SK-N-SH (cell line): Measurements from ENCODE around the gene MBD4. TPM values are rescaled to one million over a fixed set of nuclear protein-coding genes. Genes with fewer than 3 reads are reported as not detected.

Experiments
- CTCF ChIA-PET: fragments of 300-600, 350-600 bp; formaldehyde crosslinking; extraction: SDS; loops from one replicate; lab custom pipeline; 2021; lab: Yijun Ruan, JAX
- POLR2A ChIA-PET: fragments of 350-600 bp; sonication (Branson Sonifier 250); formaldehyde crosslinking; extraction: SDS; loops from one replicate; lab custom pipeline; 2020; ENCODE audit warnings: antibody characterized with exemption, inconsistent platforms; lab: Yijun Ruan, JAX
- DNase-seq: peaks from one replicate; pipeline ENCODE4 v3.0.0; 2012
- H2AFZ ChIP-seq: fragments of 200-600 bp; sonication (generic); 2 replicates; pipeline ENCODE4 v1.8.1; 2016; ENCODE audit warnings: antibody characterized with exemption, mild to moderate bottlenecking, low read depth
- H3F3A ChIP-seq: fragments of 200-600 bp; sonication (generic); replicated peaks from 2 replicates; pipeline ENCODE3; 2016; ENCODE audit warnings: antibody characterized with exemption, mild to moderate bottlenecking; ENCODE audit not compliant: insufficient read depth
- H3K27ac ChIP-seq, 2 experiments: fragments of 200-500 bp in 1 of 2; fragments of 200-600 bp in 1 of 2; sonication (Bioruptor generic) in 1 of 2; sonication (generic), shearing (Covaris generic) in 1 of 2; 2 replicates each; pipeline versions ENCODE4 v1.5.1 to v1.6.1; 2014 to 2016; ENCODE audit warnings: low read depth in 2 of 2, inconsistent platforms in 1 of 2, low read length in 1 of 2, mild to moderate bottlenecking in 1 of 2, mixed read lengths in 1 of 2
- H3K27me3 ChIP-seq: fragments of 200-600 bp; sonication (generic), shearing (Covaris generic); 2 replicates; pipeline ENCODE4 v1.6.1; 2016; ENCODE audit warnings: mixed run types; ENCODE audit not compliant: insufficient read depth
- H3K36me3 ChIP-seq, 2 experiments: fragments of 200-500 bp in 1 of 2; fragments of 200-600 bp in 1 of 2; sonication (Bioruptor generic) in 1 of 2; sonication (generic) in 1 of 2; replicated peaks in 1 of 2; 2 replicates each; pipeline versions ENCODE3 to v1.5.1; 2014 to 2016; ENCODE audit warnings: low read length in 1 of 2, mild to moderate bottlenecking in 1 of 2; ENCODE audit not compliant: insufficient read depth in 2 of 2, control insufficient read depth in 1 of 2
- H3K4me1 ChIP-seq, 2 experiments: fragments of 200-500 bp in 1 of 2; fragments of 200-600 bp in 1 of 2; sonication (Bioruptor generic) in 1 of 2; sonication (generic), shearing (Covaris generic) in 1 of 2; 2 replicates each; pipeline versions ENCODE4 v1.5.1 to v1.6.1; 2014 to 2016; ENCODE audit warnings: low read depth in 1 of 2, low read length in 1 of 2, mixed run types in 1 of 2; ENCODE audit not compliant: insufficient read depth in 2 of 2, control insufficient read depth in 1 of 2
- H3K4me2 ChIP-seq: fragments of 200-600 bp; sonication (generic), shearing (Covaris generic); 2 replicates; pipeline ENCODE4 v1.6.1; 2017; ENCODE audit warnings: mixed run types
- H3K4me3 ChIP-seq, 2 experiments: fragments of 200-500 bp in 1 of 2; fragments of 200-600 bp in 1 of 2; sonication (Bioruptor generic) in 1 of 2; sonication (generic), shearing (Covaris generic) in 1 of 2; 2 replicates each; pipeline versions ENCODE4 v1.5.1 to v1.8.1; 2014 to 2016; ENCODE audit warnings: low read depth in 2 of 2, inconsistent platforms in 1 of 2, low read length in 1 of 2, mild to moderate bottlenecking in 1 of 2, mixed read lengths in 1 of 2, moderate library complexity in 1 of 2
- H3K79me2 ChIP-seq: fragments of 200-600 bp; sonication (generic); 2 replicates; pipeline ENCODE4 v1.8.1; 2017; ENCODE audit warnings: mild to moderate bottlenecking; ENCODE audit not compliant: insufficient read depth
- H3K9ac ChIP-seq: fragments of 200-600 bp; sonication (generic); 2 replicates; pipeline ENCODE4 v1.6.1; 2017; ENCODE audit warnings: mixed run types
- H3K9me2 ChIP-seq: fragments of 200-600 bp; sonication (generic); 2 replicates; pipeline ENCODE4 v1.6.1; 2017; ENCODE audit warnings: mixed run types
- H3K9me3 ChIP-seq: fragments of 200-600 bp; sonication (generic); 2 replicates; pipeline ENCODE4 v1.6.1; 2017; ENCODE audit warnings: mixed run types, mild to moderate bottlenecking, moderate library complexity
- H4K20me1 ChIP-seq: fragments of 200-600 bp; sonication (generic); 2 replicates; pipeline ENCODE4 v1.6.1; 2017; ENCODE audit warnings: mild to moderate bottlenecking, mixed run types; ENCODE audit not compliant: insufficient read depth
- CHD2 ChIP-seq: fragments of 150-350 bp; IDR thresholded peaks from 2 replicates; pipeline ENCODE4 v1.6.1; 2018; ENCODE audit warnings: low read length; ENCODE audit not compliant: partially characterized antibody
- EZH2phosphoT487 ChIP-seq: fragments of 200-600 bp; sonication (generic); IDR thresholded peaks from 2 replicates; pipeline ENCODE4 v1.6.1; 2017; ENCODE audit warnings: low read depth, mixed run types, mild to moderate bottlenecking, antibody characterized with exemption, moderate library complexity, borderline replicate concordance
- IRF3 ChIP-seq: fragments of 150-350 bp; IDR thresholded peaks from 2 replicates; pipeline ENCODE4 v1.6.1; 2016; ENCODE audit warnings: mild to moderate bottlenecking, low read depth, low read length
- JUND ChIP-seq: IDR thresholded peaks from 2 replicates; pipeline ENCODE4 v1.4.0; 2012
- MAX ChIP-seq: IDR thresholded peaks from 2 replicates; pipeline ENCODE4 v1.4.0; 2012; ENCODE audit warnings: low read depth
- MXI1 ChIP-seq: IDR thresholded peaks from 2 replicates; pipeline ENCODE4 v1.6.1; 2012; ENCODE audit warnings: mild to moderate bottlenecking, low read depth, low read length, improper control_type of control experiment
- NFIC ChIP-seq: IDR thresholded peaks from 2 replicates; pipeline ENCODE4 v1.4.0; 2012; ENCODE audit warnings: borderline replicate concordance
- NRF1 ChIP-seq: IDR thresholded peaks from 2 replicates; pipeline ENCODE4 v1.6.1; 2012; ENCODE audit warnings: low read depth, mild to moderate bottlenecking, low read length
- PBX3 ChIP-seq: IDR thresholded peaks from 2 replicates; pipeline ENCODE4; 2012
- POLR2AphosphoS5 ChIP-seq: IDR thresholded peaks from 2 replicates; pipeline ENCODE4 v1.6.1; 2012; ENCODE audit warnings: low read depth, low read length
- REST ChIP-seq: IDR thresholded peaks from 2 replicates; pipeline ENCODE4 v1.6.1; 2012; ENCODE audit warnings: mild to moderate bottlenecking, low read depth, low read length, moderate library complexity
- TAF1 ChIP-seq: IDR thresholded peaks from 2 replicates; pipeline ENCODE4 v1.6.1; 2012; ENCODE audit warnings: low read depth, mild to moderate bottlenecking, low read length, moderate library complexity, borderline replicate concordance
- USF2 ChIP-seq: fragments of 150-350 bp; IDR thresholded peaks from 2 replicates; pipeline ENCODE4 v1.6.1; 2017; ENCODE audit warnings: antibody characterized with exemption, low read length, low read depth, borderline replicate concordance
- WGBS: methylation state at CpG from one replicate; pipeline ENCODE4 v1.1.6; 2017; ENCODE audit warnings: low lambda C conversion rate; 5-methylcytosine and 5-hydroxymethylcytosine counted together
- polyA plus RNA-seq, 3 experiments: library from polyadenylated mRNA; depleted of rRNA; stranded (reverse); fragments of >200 nt; gene quantifications; 2 replicates each; pipeline ENCODE4 v1.2.3, GENCODE V29; 2012

MBD4 gene
- polyA plus RNA-seq, 1 of the 3 experiments (the other 2 are of a cell fraction), result 11.1 TPM

- Histone ChIP-seq H3K27me3 (no peaks in the 10 kb centered on the region), H4K20me1 (no peaks in the 10 kb centered on the region), H3K4me2 (no peak overlapping the region), H3K36me3 (no peaks in the 10 kb centered on the region), H3K79me2 (peaks cover 1% of the 10 kb centered on the region), H3K4me1 (no peaks in the 10 kb centered on the region), H3F3A (peaks cover 4% of the 10 kb centered on the region), H3K9me2 (no peaks in the 10 kb centered on the region), H3K27ac (no peak overlapping the region), H3K4me3 (no peak overlapping the region), H3K9ac (no peak overlapping the region), H2AFZ (no peak overlapping the region), H3K9me3 (no peaks in the 10 kb centered on the region)
- WGBS, result 13% methylated on average over 2 of the region's 8 CpGs
- ChIA-PET POLR2A (no interaction called here), CTCF (no interaction called here)
- no peak for DNase-seq
- no peak for TF ChIP-seq EZH2phosphoT487
- TF ChIP-seq NFIC, result no peak
- no peak for TF ChIP-seq USF2
- TF ChIP-seq PBX3, result no peak
- TF ChIP-seq CHD2, result no peak
- TF ChIP-seq MAX, result no peak
- TF ChIP-seq JUND, result no peak
- no peak for TF ChIP-seq IRF3
- no peak for TF ChIP-seq REST
- TF ChIP-seq POLR2AphosphoS5, result no peak
- TF ChIP-seq NRF1, result no peak
- TF ChIP-seq MXI1, result no peak
- TF ChIP-seq TAF1, result no peak
Observed at GRCh38 chr3:129404130-129404529, 35.6 kb downstream of the MBD4 start.
